ENCODE data around the gene USH2A.

Gene USH2A

DNA sequence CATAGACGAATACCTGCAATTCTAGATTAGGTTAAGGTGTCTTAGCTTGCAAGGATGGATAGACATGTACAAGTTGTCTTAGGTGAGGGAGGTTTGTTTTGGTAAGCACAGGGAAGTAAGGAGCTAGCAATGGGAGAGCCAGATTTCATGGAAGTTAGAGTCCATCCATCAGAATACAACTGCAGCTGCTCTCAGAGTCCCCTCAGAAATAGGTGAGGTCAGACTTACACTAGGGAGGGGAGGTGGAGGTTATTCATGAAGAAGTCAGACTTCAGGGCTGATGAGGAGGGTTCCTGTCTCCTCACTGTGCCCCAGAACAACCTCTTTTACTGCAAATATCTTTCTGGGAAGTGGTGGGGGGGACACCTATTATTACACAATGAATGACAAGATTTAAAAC lies 770.9 kb downstream of the USH2A start:
- no peak for DNase-seq (ENCODE audit: low spot score)
- no peak overlapping the region for H3K27ac ChIP-seq
- TF ChIP-seq, protein P1, sequence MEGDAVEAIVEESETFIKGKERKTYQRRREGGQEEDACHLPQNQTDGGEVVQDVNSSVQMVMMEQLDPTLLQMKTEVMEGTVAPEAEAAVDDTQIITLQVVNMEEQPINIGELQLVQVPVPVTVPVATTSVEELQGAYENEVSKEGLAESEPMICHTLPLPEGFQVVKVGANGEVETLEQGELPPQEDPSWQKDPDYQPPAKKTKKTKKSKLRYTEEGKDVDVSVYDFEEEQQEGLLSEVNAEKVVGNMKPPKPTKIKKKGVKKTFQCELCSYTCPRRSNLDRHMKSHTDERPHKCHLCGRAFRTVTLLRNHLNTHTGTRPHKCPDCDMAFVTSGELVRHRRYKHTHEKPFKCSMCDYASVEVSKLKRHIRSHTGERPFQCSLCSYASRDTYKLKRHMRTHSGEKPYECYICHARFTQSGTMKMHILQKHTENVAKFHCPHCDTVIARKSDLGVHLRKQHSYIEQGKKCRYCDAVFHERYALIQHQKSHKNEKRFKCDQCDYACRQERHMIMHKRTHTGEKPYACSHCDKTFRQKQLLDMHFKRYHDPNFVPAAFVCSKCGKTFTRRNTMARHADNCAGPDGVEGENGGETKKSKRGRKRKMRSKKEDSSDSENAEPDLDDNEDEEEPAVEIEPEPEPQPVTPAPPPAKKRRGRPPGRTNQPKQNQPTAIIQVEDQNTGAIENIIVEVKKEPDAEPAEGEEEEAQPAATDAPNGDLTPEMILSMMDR (conservative IDR thresholded peaks at IDR 0.05; ENCODE audit: low read depth) = no peak
- POLR2A ChIA-PET (ENCODE audit: low non-redundant PET) = no interaction called here
- CTCF ChIA-PET = no interaction called here

DNA sequence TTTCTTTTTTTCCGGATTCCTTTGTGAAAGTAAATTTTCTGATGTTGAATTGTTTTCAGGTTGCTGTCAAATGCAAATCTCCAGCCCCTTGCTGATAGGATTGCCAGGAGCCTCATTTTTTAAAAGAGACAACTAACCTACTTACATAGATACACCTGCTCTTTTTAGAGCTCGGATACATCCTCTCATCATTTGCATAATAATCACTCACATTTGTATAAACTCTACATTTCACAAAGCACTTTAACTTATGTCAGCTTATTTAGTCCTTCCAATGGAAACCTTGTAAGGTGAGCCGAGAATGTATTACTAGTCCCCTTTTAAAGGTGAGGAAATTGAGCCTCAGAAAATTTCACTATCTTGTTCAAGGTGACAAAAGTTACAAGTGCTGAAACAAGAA lies 771.4 kb downstream of the USH2A start:
- CTCF ChIA-PET = interaction anchor here (0.5 kb wide), 1 partner anchor 23 kb away, joined by 5 read pairs; no protein-coding TSS in a partner anchor
- POLR2A ChIA-PET (ENCODE audit: low non-redundant PET) = no interaction called here
- TF ChIP-seq, protein P1 (conservative IDR thresholded peaks at IDR 0.05; ENCODE audit: low read depth) = no peak
- DNase-seq (ENCODE audit: low spot score) = no peak
- H3K27ac ChIP-seq = no peak overlapping the region

DNA sequence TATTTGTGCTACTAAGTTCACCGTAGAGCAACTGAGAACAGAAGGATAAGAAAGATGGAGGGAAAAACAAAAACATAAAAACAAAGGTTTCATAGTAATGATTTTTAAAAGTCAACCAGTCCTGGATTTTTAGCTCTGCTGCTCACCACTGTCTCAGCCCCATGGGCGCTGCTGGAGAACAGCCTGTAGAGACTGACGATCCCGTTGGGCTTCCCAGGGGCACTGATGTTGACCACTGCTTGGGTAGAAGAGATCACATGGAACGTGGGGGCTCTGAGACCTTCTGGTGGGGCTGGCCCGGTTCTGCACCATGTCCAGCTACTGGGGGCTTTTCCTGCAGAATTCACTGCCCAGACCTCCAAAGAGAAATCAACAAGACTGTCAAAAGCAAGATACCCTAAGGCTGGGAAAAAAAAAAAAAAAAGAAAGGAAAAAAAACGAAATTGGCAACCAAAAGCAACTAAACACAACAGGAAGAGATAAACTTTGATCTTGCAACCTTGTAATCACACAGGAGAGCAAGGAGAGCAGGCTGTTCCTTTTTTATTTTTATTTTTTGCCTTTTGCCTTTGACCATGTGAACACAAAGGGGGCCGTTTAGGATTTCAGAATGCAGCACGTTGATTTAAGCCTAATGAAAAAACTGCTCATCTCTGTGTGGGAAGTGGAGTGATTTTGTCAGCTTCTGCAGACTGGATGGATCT lies 772.6 kb downstream of the USH2A start:
- no peak for DNase-seq (ENCODE audit: low spot score)
- H3K27ac ChIP-seq = no peak overlapping the region
- ChIA-PET POLR2A (ENCODE audit: low non-redundant PET) (no interaction called here), CTCF (no interaction called here)
- TF ChIP-seq, protein P1 (conservative IDR thresholded peaks at IDR 0.05; ENCODE audit: low read depth) = no peak

DNA sequence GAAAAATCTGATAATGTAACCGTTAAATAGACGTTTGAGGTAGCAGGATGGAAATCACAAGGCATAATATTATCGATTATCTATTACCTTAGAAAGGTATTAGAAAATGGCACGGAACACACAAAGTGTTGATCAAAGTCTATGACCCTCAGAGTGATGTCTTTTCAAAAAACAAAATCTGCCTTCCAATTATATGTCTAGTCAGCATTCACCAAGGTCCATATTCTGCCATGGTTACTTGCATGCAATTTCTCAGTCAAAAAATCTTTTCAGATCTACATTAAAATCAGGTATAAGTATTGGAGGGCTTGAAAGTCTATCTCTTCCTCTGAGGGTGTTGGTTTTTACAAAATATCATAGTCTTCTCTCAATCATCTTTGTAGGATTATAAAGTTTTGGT lies 774.3 kb downstream of the USH2A start:
- no peak overlapping the region for H3K27ac ChIP-seq
- POLR2A ChIA-PET (ENCODE audit: low non-redundant PET) = no interaction called here
- CTCF ChIA-PET = no interaction called here
- TF ChIP-seq, protein P1 (conservative IDR thresholded peaks at IDR 0.05; ENCODE audit: low read depth) = no peak
- no peak for DNase-seq (ENCODE audit: low spot score)

DNA sequence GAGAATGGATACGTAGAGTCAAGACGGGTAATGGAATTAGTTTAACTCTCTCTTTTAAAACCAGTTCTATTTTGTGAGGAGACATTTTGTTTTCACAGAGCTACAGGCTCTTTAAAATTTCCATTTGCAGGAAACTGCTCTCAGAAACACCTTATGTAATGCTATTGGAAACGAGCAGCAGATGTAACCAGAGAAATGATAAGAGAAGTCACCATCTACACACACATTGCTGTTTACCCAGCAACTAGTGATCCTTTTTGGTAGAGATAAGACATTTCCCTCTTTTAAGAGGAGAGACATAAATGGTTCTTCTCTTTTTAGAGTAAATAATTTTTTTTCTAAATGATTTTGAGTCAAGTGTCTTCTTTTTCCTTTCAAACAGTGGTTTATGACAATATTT lies 775.5 kb downstream of the USH2A start:
- no peak for DNase-seq (ENCODE audit: low spot score)
- ChIA-PET POLR2A (ENCODE audit: low non-redundant PET) (no interaction called here), CTCF (no interaction called here)
- TF ChIP-seq, protein P1 (conservative IDR thresholded peaks at IDR 0.05; ENCODE audit: low read depth) = no peak
- H3K27ac ChIP-seq = no peak overlapping the region

DNA sequence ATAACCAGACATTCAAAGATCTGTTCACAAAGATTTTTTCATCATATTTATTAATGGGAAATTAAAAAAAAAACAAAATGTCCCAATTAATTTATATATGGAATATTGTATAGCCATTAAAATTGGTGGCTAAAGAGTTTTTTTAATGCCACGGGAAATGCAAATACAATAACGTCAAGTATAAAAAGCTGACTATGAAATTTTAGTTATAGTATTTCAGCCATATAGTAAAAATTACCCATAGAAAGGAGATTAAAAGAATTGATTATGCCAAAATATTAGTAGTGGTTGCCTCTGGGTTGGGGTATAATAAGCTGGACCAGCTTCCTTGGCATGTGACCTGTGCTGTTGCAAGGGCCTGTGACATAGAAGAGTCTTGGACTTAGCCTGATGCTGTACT lies 777.4 kb downstream of the USH2A start:
- no peak for DNase-seq (ENCODE audit: low spot score)
- H3K27ac ChIP-seq = no peak overlapping the region
- TF ChIP-seq, protein P1 (conservative IDR thresholded peaks at IDR 0.05; ENCODE audit: low read depth) = no peak
- CTCF ChIA-PET = no interaction called here
- POLR2A ChIA-PET (ENCODE audit: low non-redundant PET) = no interaction called here

All from RWPE1 (cell line).